ENCODE measurements around the gene SFRP5. TPM values are rescaled to one million over a fixed set of nuclear protein-coding genes. Genes with fewer than 3 reads are reported as not detected.

The SFRP5 gene
- total and polyA plus RNA-seq, 2 donors: 1.1 to 4.8 TPM

- DNase-seq (ENCODE audit: extremely low spot score): no peak
- H3K4me1 ChIP-seq (ENCODE audit: insufficient read depth): no peaks in the 10 kb centered on the region
- WGBS: 88% methylated on average over 13 of the region's 13 CpGs
- no peak overlapping the region for H3K27ac ChIP-seq (ENCODE audit: low read depth)
- H3K36me3 ChIP-seq (ENCODE audit: insufficient read depth): no peaks in the 10 kb centered on the region
- H3K4me3 ChIP-seq (ENCODE audit: low read depth, low read length): no peak overlapping the region
Measured at GRCh38 chr10:97766106-97766810, 5.5 kb downstream of the SFRP5 start.

GRCh38 chr10:97765201-97765600 lies 6.6 kb downstream of the SFRP5 start:
- WGBS: 93% methylated on average over 15 of the region's 15 CpGs
- no peak overlapping the region for H3K4me3 ChIP-seq (ENCODE audit: low read depth, low read length)
- H3K4me1 ChIP-seq (ENCODE audit: insufficient read depth): no peaks in the 10 kb centered on the region
- H3K27ac ChIP-seq (ENCODE audit: low read depth): no peak overlapping the region
- DNase-seq (ENCODE audit: extremely low spot score): no peak
- H3K36me3 ChIP-seq (ENCODE audit: insufficient read depth): no peaks in the 10 kb centered on the region

GRCh38 chr10:97764519-97764931 lies 7.3 kb downstream of the SFRP5 start:
- 77% methylated on average over 7 of the region's 7 CpGs for WGBS
- H3K27ac ChIP-seq (ENCODE audit: low read depth): no peak overlapping the region
- no peaks in the 10 kb centered on the region for H3K4me1 ChIP-seq (ENCODE audit: insufficient read depth)
- no peak overlapping the region for H3K4me3 ChIP-seq (ENCODE audit: low read depth, low read length)
- no peaks in the 10 kb centered on the region for H3K36me3 ChIP-seq (ENCODE audit: insufficient read depth)
- no peak for DNase-seq (ENCODE audit: extremely low spot score)

GRCh38 chr10:97763947-97764346 lies 7.9 kb downstream of the SFRP5 start:
- Histone ChIP-seq H3K36me3 (ENCODE audit: insufficient read depth) (no peaks in the 10 kb centered on the region), H3K27ac (ENCODE audit: low read depth) (no peak overlapping the region), H3K4me3 (ENCODE audit: low read depth, low read length) (no peak overlapping the region), H3K4me1 (ENCODE audit: insufficient read depth) (no peaks in the 10 kb centered on the region)
- no peak for DNase-seq (ENCODE audit: extremely low spot score)
- WGBS: 95% methylated on average over 3 of the region's 3 CpGs

- DNase-seq (ENCODE audit: extremely low spot score): no peak
- Histone ChIP-seq H3K4me3 (ENCODE audit: low read depth, low read length) (no peak overlapping the region), H3K4me1 (ENCODE audit: insufficient read depth) (no peaks in the 10 kb centered on the region), H3K27ac (ENCODE audit: low read depth) (no peak overlapping the region), H3K36me3 (ENCODE audit: insufficient read depth) (no peaks in the 10 kb centered on the region)
- WGBS: 93% methylated on average over 2 of the region's 2 CpGs
Measured at GRCh38 chr10:97763411-97763810, 8.4 kb downstream of the SFRP5 start.

- H3K36me3 ChIP-seq (ENCODE audit: insufficient read depth): no peaks in the 10 kb centered on the region
- H3K4me1 ChIP-seq (ENCODE audit: insufficient read depth): no peaks in the 10 kb centered on the region
- H3K4me3 ChIP-seq (ENCODE audit: low read depth, low read length): no peak overlapping the region
- 61% methylated on average over 5 of the region's 5 CpGs for WGBS
- no peak for DNase-seq (ENCODE audit: extremely low spot score)
- no peak overlapping the region for H3K27ac ChIP-seq (ENCODE audit: low read depth)
Measured at GRCh38 chr10:97762816-97763215, 9.0 kb downstream of the SFRP5 start.

- Histone ChIP-seq H3K27ac (ENCODE audit: low read depth) (no peak overlapping the region), H3K4me1 (ENCODE audit: insufficient read depth) (no peaks in the 10 kb centered on the region), H3K4me3 (ENCODE audit: low read depth, low read length) (no peak overlapping the region), H3K36me3 (ENCODE audit: insufficient read depth) (no peaks in the 10 kb centered on the region)
- no peak for DNase-seq (ENCODE audit: extremely low spot score)
- WGBS: 89% methylated on average over 10 of the region's 10 CpGs
Measured at GRCh38 chr10:97762056-97762455, 9.7 kb downstream of the SFRP5 start.

- no peak for DNase-seq (ENCODE audit: extremely low spot score)
- H3K27ac ChIP-seq (ENCODE audit: low read depth): no peak overlapping the region
- WGBS: 95% methylated on average over 8 of the region's 8 CpGs
Measured at GRCh38 chr10:97761331-97761865, 10.4 kb downstream of the SFRP5 start.

GRCh38 chr10:97760461-97761257 lies 11.1 kb downstream of the SFRP5 start:
- H3K4me3 ChIP-seq (ENCODE audit: low read depth, low read length): no peak overlapping the region
- H3K27ac ChIP-seq (ENCODE audit: low read depth): no peak overlapping the region
- H3K4me1 ChIP-seq (ENCODE audit: insufficient read depth): no peaks in the 10 kb centered on the region
- DNase-seq (ENCODE audit: extremely low spot score): no peak
- no peaks in the 10 kb centered on the region for H3K36me3 ChIP-seq (ENCODE audit: insufficient read depth)
- WGBS: 86% methylated on average over 11 of the region's 11 CpGs

More at GRCh38 chr10:97761331-97761865, 10.4 kb downstream of the SFRP5 start:
- Histone ChIP-seq H3K4me3 (ENCODE audit: low read depth, low read length) (no peak overlapping the region), H3K4me1 (ENCODE audit: insufficient read depth) (no peaks in the 10 kb centered on the region), H3K36me3 (ENCODE audit: insufficient read depth) (no peaks in the 10 kb centered on the region)

- WGBS: 74% methylated on average over 5 of the region's 5 CpGs
- Histone ChIP-seq H3K36me3 (ENCODE audit: insufficient read depth) (no peaks in the 10 kb centered on the region), H3K27ac (ENCODE audit: low read depth) (no peak overlapping the region)
Measured at GRCh38 chr10:97759946-97760345, 11.9 kb downstream of the SFRP5 start.

GRCh38 chr10:97759158-97759887 lies 12.5 kb downstream of the SFRP5 start:
- 52% methylated on average over 5 of the region's 5 CpGs for WGBS
- peaks cover 2% of the 10 kb centered on the region for H3K36me3 ChIP-seq (ENCODE audit: insufficient read depth)
- no peaks in the 10 kb centered on the region for H3K4me1 ChIP-seq (ENCODE audit: insufficient read depth)
- no peak for DNase-seq (ENCODE audit: extremely low spot score)
- no peak overlapping the region for H3K27ac ChIP-seq (ENCODE audit: low read depth)
- H3K4me3 ChIP-seq (ENCODE audit: low read depth, low read length): no peak overlapping the region

More at GRCh38 chr10:97759946-97760345, 11.9 kb downstream of the SFRP5 start:
- Histone ChIP-seq H3K4me3 (ENCODE audit: low read depth, low read length) (no peak overlapping the region), H3K4me1 (ENCODE audit: insufficient read depth) (no peaks in the 10 kb centered on the region)
- DNase-seq (ENCODE audit: extremely low spot score): no peak

- Histone ChIP-seq H3K36me3 (ENCODE audit: insufficient read depth) (peaks cover 2% of the 10 kb centered on the region), H3K4me1 (ENCODE audit: insufficient read depth) (no peaks in the 10 kb centered on the region), H3K4me3 (ENCODE audit: low read depth, low read length) (no peak overlapping the region), H3K27ac (ENCODE audit: low read depth) (no peak overlapping the region)
- no peak for DNase-seq (ENCODE audit: extremely low spot score)
- whole genome bisulfite sequencing: 89% methylated on average over 6 of the region's 6 CpGs
Measured at GRCh38 chr10:97757471-97757870, 14.3 kb downstream of the SFRP5 start.

- 94% methylated on average over 6 of the region's 6 CpGs for WGBS
- H3K4me3 ChIP-seq (ENCODE audit: low read depth, low read length): no peak overlapping the region
- no peaks in the 10 kb centered on the region for H3K4me1 ChIP-seq (ENCODE audit: insufficient read depth)
- DNase-seq (ENCODE audit: extremely low spot score): no peak
- H3K36me3 ChIP-seq (ENCODE audit: insufficient read depth): peaks cover 2% of the 10 kb centered on the region
- H3K27ac ChIP-seq (ENCODE audit: low read depth): no peak overlapping the region
Measured at GRCh38 chr10:97755718-97756117, 16.1 kb downstream of the SFRP5 start.
